Mucosa of stomach (tissue), 1 donor: ENCODE measurements around the gene NNAT.

Source experiments
- H3K27me3 ChIP-seq: one replicate; pipeline ENCODE4 v1.7.0; 2013; ENCODE audit warnings: mild to moderate bottlenecking, low read length; ENCODE audit not compliant: control insufficient read depth, insufficient read depth
- H3K36me3 ChIP-seq: one replicate; pipeline ENCODE4 v1.7.0; 2013; ENCODE audit warnings: low read length; ENCODE audit not compliant: control insufficient read depth, insufficient read depth
- H3K4me1 ChIP-seq: one replicate; pipeline ENCODE4 v1.7.0; 2013; ENCODE audit warnings: mild to moderate bottlenecking, low read length; ENCODE audit not compliant: control insufficient read depth, insufficient read depth
- H3K4me3 ChIP-seq: one replicate; pipeline ENCODE4 v1.7.0; 2013; ENCODE audit warnings: low read length
- H3K9ac ChIP-seq: one replicate; pipeline ENCODE4 v1.7.0; 2013; ENCODE audit warnings: mild to moderate bottlenecking, low read length, moderate library complexity
- H3K9me3 ChIP-seq: one replicate; pipeline ENCODE4 v1.7.0; 2013; ENCODE audit warnings: mild to moderate bottlenecking, low read length, moderate library complexity; ENCODE audit not compliant: control insufficient read depth
- donor health status: Pancreatic carcinoma.

NNAT gene

DNA sequence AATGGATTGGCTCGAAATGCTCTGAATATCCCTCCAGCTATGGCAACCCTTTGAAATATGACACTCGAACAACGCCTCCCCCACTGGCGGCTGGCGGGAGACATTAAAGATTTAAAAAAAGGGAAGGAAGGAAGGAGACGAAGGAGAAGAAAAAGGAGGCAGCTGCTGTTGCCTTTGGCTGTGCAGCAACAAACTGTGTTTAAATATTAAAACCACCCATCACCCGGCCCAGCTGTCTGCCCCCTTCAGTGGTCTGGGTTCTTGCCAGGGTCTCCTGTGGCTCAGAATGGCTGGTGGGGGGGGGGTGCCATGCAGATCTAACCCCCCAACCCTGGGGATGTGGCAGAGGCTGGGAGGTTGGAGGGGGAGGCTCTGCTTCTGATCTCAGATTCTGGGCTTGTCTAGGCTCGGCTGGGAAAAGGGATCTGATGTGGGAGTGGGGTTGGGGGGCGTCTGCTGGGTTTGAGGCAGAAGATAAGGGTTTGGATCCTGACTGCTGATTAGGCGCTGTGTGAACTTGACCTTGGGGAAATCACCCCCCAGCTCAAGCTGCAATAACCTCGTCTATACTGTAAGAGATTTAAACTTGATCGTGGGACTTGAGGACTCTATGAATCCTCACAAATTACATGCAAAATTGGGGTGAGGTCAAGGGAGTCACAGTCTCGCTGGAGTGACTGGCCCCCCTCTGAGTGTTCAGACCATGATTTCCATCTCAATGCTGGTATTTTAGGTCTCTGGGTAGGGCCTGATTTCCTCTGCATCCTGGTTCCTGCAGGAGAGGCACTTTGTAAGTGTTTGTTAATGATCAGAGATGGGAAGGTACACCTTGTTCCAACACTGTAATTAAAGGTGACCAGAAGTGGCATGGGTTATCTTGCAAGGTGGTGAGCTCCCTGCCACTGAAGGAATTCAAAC lies 46.9 kb downstream of the NNAT start:
- no peak overlapping the region for H3K4me3 ChIP-seq
- peaks cover 9% of the 10 kb centered on the region for H3K4me1 ChIP-seq
- peaks cover 28% of the 10 kb centered on the region for H3K27me3 ChIP-seq

DNA sequence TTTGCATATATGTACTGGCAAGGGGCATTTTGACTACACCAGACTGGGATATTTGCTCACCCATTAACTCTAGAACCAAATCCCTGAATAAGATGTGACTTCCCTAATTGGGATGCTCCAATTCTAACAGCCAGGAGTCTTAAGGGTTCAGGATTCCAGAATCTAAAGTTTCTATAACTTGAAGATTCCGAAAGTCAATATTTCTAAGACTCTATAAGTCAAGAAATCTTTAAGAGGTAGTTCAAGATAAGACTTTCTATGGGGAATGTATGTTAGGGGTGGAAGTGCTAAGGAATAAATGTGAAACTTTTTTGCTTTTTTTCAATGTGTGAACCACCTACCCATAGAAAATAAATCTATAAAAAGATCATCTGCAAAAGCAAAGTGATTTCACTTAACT lies 49.4 kb downstream of the NNAT start:
- no peak overlapping the region for H3K9ac ChIP-seq
- H3K4me3 ChIP-seq: no peak overlapping the region
- peaks cover 3% of the 10 kb centered on the region for H3K4me1 ChIP-seq
- H3K9me3 ChIP-seq: no peaks in the 10 kb centered on the region
- no peaks in the 10 kb centered on the region for H3K36me3 ChIP-seq
- H3K27me3 ChIP-seq: peaks cover 7% of the 10 kb centered on the region

More for the DNA sequence above, 46.9 kb downstream of the NNAT start:
- no peak overlapping the region for H3K9ac ChIP-seq
- H3K36me3 ChIP-seq: no peaks in the 10 kb centered on the region
- no peaks in the 10 kb centered on the region for H3K9me3 ChIP-seq

DNA sequence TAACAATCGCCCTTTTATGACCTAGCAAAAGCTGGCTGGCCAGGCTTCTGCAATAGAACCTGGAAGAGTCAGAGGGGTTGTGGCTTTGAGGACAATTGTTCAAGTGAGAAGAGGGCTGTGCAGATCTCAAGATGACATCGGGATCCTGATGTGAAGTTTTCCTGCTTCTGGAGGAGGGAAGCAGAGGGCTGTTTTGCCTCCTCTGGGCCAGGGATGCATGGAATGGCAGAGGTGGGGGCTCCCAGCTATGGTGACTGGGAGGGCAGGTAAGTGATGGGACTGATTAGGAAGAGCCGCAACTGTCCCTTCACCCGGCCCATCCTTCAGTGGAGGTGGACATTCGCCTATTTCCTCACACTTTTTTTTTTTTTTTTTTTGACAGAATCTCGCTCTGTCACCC lies 50.0 kb downstream of the NNAT start:
- H3K27me3 ChIP-seq: peaks cover 5% of the 10 kb centered on the region
- no peaks in the 10 kb centered on the region for H3K36me3 ChIP-seq
- no peaks in the 10 kb centered on the region for H3K9me3 ChIP-seq

More for the DNA sequence above, 50.0 kb downstream of the NNAT start:
- H3K4me1 ChIP-seq: peaks cover 3% of the 10 kb centered on the region
- no peak overlapping the region for H3K4me3 ChIP-seq
- H3K9ac ChIP-seq: no peak overlapping the region
